Ecto neural progenitor cell (in vitro differentiated cells): ENCODE data around the gene RAD21L1.

Source experiments
- DNase-seq: peaks from one replicate; pipeline ENCODE4 v3.0.0-alpha.2; 2018; ENCODE audit warnings: low spot score

RAD21L1 gene

DNA sequence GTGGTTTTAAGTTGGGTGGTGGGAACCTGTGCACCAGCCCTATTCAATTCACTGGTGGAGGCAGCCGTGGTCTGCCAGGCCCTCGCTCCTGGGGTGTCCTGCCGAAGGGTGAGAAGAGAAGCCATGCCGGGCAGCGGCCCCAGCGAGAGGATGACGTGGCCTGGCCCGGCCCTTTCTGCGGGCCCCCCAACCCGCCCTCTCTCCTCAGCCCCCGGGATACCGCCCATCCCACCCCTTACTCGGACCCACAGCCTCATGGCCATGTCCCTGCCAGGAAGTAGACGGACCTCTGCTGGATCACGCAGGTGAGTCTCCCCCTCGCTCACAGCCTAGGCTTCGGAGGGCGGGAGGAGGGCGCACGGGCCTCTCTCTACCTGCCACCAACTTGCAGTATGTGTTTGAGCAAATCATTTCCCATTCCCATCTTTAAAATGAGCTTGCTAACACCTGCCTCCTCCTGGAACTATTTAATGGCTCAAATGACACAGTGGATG lies 70.3 kb downstream of the RAD21L1 start:
- no peak for DNase-seq

DNA sequence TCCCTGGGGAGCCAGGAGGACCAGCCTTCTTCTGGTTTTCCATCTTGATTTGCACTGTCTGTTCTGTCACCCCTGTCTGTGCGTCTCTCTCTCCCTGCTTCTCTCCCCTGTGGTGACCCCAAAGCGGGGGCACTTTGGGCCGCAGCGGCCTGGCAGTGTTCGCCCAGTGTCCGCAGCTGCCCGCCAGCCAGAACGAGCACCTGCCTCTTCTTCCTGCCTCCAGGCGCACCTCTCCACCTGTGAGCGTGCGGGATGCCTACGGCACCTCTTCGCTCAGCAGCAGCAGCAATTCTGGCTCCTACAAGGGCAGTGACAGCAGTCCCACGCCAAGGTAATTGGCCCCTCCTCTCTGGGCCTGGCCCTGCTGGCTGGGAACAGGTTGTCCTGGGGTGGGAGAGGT lies 71.1 kb downstream of the RAD21L1 start:
- DNase-seq, result no peak

DNA sequence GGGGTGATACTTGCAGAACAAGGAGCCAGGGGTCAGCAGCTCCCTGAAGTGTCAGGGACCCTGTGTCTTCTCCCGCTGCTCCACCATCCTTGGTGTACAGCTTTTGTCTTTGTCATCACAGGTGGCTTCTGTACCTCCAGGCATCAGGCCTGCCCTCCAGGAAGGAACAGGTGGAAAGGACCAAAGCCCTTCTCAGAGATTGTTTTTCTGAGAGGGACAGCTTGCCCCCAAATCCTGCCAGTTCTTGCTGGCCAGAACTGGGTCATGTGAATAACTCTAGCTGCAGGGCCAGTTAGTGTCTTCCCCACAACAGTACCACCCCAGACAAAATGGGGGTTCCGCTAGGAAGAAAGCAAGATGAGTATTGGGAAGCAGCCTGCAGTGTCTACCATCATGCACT lies 71.6 kb downstream of the RAD21L1 start:
- no peak for DNase-seq

DNA sequence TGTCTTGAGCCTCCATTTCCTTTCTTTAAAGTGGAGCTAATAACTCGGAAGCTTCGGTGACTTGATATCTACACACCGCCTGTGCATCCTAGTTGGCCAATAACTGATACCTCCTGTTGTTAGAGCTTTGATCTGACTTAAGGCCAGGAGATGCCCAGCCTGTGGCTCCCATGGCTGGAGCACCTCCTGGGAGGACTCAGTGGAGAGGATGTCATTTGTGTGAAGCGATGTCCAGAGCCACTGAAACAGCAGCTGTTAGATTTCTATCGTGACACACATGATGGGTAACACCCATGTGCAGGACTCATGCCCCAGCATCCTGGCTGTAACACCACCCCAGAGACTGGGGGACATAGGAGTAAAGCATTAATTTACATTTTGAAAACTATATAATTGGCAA lies 72.3 kb downstream of the RAD21L1 start:
- DNase-seq, result no peak

DNA sequence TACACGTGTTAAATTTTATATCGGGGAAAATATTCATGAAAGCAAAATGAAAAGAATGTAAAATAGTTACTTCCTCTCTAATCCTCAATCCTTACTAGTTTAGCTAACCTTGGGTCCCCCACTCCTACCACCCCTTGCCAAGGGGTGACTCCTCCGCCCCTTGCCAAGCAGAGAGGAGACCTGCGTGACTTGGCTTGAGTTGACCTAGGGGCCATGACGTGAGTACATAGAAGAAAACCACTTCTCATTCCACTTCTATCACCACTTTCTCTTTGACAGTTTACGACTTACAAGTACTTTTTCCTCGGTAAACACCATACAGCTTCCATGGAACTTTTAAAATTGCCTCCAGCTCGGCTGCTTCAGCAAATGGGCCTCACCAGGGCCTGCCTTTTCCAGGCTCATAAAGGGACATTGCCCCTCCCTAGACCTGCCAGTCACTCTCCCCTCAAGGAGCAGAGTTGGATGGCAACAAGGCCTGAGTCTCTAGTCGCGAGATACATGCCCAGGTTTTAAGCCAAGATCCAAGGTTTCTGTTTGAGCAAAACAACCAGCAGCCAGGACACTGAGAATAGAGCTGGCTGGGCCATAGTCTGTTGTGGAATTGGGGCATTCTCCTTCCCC lies 73.2 kb downstream of the RAD21L1 start:
- no peak for DNase-seq

DNA sequence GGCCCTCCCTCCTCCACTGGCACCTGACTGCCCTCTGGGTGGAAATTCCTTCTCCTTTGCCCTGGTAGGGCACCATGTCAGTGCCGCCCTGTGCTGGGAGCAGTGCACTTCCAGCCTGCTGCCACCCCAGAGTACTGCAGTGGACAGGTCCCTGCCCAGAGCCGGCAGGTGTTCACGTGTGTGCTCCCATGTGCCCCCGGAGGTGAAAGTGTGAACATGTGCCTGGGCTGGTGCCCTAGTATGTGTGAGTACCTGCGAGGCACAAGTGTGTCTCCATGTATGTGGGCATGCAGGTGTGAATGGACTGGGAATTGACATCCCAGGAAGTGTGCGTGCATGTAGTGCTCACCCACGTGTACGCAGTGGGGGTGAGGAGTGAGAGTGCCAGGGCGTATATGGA lies 73.7 kb downstream of the RAD21L1 start:
- no peak for DNase-seq

DNA sequence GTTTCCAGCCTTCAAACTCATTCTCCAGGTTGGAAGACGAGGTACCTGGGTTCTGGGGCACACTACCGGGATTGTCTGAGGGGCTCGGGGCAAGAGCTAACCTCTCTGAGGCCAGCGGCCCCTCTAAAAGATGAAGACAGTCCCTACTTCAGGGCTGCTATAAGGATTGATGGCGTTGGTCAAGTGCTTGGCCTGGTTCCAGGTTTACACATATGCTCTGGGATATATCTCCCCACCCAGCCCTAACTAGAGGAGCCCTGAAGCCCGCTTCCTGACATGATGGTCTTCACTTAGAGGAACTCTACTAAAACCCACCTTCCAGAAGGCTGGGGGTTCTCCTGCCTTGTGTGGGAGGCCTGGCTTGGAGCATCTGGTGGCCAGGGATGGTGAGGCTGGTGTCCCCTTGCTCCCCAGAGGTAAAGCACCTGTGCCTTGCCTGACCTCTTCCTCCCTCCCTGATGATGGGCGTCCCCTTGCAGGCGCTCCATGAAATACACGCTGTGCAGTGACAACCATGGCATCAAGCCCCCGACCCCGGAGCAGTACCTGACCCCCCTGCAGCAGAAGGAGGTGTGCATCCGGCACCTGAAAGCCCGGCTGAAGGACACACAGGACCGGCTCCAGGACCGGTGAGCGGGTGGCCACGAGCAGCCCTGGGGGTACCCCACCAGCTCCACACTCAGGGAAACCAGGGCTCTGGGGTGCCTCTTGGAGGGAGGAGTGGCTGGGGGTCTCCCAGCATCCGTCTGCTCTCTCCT lies 74.4 kb downstream of the RAD21L1 start:
- no peak for DNase-seq

DNA sequence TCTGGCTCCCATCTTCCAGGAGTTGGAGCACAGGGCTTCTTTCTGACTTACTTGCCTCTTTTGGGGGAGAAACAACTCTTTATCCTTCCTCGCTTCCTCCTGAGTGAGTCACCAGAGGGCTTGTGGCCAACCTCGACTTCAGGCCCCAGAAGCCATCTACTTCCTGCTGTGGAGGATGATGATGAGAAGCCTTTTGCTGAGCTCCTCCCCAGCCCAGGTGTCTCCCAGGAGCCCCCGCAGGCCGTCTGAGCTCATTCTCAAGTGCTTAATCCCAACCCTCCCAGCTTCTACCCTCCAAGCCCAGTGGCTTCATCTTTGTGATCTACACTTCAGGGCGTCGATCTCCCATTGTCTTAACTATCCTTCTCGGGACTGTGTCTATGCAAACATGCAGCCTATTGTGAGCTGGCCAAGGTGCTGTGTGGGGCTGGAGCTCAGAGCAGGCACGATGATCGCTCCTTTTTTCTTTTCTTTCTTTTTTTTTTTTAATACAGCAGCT lies 75.2 kb downstream of the RAD21L1 start:
- DNase-seq, result no peak

DNA sequence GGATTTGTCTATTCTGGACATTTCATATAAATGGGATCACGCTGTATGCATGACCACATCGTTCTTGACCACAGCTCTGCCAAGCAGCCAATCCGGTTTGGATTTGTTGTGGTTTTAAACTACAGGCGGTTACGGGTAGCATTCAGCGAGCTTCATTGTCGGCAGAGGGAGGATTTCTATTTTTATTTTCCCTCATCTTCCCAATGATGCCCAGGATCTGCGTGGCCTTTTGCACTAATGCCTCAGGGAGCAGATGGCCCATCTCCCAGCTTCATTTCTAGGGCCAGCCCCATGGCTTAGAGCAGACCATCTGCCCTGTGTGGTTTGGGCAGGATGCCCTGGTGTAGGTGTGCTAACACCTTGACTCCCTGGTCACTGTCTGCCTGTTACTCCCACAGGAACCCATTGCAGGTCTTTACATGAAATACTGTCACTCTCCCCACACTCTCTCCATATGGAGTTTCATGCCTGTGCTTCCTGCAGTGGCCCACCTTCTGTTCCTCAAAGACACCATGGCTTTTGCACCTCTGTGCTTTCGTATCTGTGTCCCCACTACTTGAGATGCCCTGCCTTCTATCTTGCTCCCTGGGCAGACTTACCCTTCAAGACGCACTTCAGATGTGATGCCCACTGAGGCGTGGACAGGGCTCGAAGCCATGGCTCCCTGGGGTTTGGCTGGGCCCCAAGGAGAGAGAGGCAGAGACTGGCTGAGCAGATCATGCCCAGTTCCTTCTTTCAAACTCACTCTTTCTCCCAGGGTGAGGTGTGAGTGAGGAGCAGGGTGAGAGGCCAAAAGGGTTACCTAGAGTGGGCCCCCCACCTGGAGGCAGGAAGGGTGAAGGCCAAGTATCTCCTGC lies 77.1 kb downstream of the RAD21L1 start:
- DNase-seq, result no peak

DNA sequence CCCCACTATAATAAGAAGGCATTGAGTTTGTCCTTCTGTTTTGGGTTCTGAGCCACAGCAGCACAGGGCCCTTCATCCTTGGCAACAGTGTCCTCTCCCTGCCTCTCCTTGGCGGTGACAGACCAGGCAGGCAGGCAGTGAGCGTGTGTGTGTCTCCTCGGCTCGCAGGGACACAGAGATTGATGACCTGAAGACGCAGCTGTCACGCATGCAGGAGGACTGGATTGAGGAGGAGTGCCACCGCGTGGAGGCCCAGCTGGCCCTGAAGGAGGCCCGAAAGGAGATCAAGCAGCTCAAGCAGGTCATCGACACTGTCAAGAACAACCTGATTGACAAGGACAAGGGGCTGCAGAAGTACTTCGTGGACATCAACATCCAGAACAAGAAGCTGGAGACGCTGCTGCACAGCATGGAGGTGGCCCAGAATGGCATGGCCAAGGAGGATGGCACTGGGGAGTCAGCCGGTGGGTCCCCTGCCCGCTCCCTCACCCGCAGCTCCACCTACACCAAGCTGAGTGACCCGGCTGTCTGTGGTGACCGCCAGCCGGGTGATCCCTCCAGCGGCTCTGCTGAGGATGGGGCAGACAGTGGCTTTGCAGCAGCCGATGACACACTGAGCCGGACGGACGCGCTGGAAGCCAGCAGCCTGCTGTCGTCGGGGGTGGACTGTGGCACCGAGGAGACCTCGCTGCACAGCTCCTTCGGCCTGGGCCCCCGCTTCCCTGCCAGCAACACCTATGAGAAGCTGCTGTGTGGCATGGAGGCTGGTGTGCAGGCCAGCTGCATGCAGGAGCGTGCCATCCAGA lies 79.1 kb downstream of the RAD21L1 start:
- DNase-seq, result no peak
